ENCODE data around the gene HSP90B1. TPM values are rescaled to one million over a fixed set of nuclear protein-coding genes. Genes with fewer than 3 reads are reported as not detected.

The HSP90B1 gene
- 426 TPM for total RNA-seq

DNA sequence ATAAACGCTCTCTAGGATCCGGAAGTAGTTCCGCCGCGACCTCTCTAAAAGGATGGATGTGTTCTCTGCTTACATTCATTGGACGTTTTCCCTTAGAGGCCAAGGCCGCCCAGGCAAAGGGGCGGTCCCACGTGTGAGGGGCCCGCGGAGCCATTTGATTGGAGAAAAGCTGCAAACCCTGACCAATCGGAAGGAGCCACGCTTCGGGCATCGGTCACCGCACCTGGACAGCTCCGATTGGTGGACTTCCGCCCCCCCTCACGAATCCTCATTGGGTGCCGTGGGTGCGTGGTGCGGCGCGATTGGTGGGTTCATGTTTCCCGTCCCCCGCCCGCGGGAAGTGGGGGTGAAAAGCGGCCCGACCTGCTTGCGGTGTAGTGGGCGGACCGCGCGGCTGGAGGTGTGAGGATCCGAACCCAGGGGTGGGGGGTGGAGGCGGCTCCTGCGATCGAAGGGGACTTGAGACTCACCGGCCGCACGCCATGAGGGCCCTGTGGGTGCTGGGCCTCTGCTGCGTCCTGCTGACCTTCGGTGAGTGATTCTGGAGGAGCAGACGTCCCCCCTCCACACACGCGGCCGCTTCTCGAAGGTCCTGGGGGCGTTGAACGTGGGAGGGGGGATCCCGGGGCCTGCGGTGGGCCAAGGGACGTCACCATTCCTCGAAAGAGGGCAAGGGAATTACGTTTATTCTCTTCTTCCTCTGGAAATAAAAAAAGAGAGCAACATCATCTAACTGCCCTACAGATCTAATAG, at the start of gene HSP90B1:
Gene HSP90B1 (plus strand): TSS at position 377 of the 753 bp plus-strand sequence. CDS start 106 bp downstream, at position 483.
- peak; percentile 100 for DNase-seq (ENCODE audit: low spot score)

DNA sequence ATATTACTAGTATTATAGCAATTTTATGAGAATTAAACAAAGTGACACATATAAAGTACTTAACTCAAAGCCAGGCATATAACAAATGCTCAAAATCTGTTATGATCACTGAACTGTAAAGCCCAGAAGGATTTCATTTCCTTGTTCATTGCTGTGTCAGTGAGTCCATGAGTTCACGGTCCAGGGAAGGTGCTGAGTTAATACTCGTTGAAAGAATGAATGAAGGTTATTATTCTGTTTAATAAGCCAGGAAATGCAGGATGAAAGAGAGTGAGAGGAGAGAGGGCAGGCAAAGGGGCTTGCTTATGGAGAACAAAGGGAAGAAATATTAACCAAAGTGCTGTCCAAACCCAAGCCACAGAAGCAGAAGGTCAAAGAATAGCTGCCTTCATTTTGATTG, 48.9 kb upstream of the HSP90B1 start:
- no peak for DNase-seq (ENCODE audit: low spot score)

DNA sequence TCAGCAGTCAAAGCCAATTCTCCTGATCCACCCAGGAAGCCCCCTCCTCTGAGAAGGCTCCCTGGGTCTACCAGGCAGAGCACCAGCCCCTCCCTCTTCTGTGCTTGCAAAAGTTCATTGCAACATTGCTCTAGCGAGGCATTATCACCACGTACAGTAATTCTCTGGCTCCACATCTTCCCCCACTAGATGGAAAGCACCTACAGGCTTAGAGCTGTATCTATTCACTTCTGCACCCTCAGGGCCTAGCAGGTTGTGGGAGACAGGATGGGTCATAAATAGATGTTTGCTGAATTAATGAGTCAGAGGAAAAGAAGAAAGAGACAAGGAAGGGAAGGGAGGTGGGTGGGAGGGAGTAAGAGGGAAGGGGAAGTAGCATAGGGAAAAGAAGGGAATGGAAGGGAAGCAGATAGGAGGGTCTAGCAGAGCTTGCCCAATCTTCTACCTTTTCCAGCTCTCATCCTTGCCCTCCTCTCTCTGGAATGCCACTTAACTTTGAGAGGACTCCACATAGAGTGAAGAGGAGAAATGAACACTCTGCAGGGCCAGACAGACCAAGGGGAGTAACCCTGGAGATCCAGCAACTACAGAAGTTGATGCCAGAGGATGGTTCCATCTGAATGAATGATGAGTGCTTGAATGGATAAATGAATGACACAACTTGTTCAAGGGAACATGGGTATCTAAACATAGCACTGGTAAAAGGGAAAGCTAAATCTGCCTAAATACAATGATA, 47.2 kb upstream of the HSP90B1 start:
- DNase-seq (ENCODE audit: low spot score) = no peak

DNA sequence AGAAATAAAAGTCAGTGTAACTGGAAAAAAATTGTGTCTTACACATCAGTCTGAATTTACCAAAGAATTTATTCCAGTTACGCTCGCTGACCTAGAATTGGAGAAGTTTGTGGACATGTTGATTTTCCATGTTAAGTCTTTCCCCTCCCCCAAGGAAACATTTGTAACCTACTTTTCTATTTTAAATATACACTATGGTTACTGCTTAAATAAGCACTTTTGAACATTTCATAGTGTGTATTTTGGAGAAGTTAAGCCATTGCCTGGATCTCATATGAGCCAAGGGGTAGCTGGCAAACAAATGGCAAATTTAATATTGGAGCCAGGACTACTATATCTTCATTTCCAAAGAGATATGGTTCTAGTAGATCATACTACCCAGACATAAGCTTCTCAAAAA, 46.3 kb upstream of the HSP90B1 start:
- DNase-seq (ENCODE audit: low spot score) = no peak

DNA sequence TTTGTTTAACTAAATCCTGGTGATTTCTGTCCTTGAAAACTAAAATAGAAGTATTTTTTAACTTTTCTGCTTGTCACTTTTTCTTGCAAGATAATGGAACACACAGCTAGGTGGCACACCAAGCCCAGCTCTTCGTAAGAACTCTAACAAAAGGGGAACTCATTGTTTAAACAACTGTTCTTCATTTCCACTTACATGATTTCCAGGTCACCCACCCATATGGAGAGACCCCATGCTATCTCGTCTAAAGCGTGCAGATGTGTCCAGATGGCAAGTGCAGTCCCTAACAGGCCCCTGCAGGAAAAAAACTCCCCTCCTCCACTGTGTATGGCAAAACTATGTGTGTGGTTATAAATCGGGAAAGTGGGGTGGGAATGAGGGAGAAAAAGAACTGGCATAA, 45.9 kb upstream of the HSP90B1 start:
- no peak for DNase-seq (ENCODE audit: low spot score)

DNA sequence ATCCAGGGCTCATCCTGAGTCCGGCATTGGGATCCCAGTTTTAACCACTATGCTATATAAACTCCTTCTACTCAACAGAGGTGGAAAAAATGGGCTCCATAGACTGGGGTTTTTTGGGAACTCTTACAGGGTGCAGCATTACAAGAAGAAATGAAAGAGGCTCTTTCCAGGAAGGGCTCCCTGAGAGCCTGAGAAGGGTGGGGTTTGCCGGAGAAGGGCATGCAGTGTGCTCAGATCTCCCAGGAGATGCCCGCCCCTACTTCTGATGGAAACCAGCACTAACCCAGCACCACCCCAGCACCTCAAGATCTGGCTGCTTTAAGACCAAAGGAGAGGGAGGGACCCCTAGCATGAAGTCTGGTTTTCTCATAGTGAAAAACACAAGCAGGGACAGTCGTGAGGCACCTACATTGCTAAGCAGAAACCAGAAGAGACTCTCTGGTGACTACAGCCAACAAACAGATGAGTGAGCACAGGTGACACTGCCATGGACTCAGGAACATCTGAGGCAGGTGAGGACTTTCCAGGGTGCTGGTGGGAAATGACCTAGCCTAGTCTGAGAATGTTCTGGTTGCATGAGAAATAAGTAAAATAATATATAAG, 43.9 kb upstream of the HSP90B1 start:
- no peak for DNase-seq (ENCODE audit: low spot score)

DNA sequence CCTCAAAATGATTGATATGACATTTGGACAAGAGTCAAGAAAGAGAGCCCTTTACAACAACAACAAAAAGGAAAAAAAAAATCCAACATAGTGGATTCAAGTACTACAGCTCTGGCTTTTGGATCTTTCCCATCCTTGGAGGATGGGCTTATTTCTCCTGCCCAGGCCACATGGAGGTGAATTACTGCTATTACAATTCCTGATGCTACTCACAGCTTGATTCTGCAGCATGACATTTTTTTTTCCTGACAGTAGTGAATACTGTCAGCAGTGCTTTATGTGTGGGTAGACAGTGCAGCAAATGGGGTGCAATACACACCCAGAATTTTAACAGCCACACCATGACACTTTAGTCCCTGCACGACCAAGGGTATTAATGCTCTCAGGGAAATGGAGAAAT, 42.5 kb upstream of the HSP90B1 start:
- DNase-seq (ENCODE audit: low spot score) = no peak

DNA sequence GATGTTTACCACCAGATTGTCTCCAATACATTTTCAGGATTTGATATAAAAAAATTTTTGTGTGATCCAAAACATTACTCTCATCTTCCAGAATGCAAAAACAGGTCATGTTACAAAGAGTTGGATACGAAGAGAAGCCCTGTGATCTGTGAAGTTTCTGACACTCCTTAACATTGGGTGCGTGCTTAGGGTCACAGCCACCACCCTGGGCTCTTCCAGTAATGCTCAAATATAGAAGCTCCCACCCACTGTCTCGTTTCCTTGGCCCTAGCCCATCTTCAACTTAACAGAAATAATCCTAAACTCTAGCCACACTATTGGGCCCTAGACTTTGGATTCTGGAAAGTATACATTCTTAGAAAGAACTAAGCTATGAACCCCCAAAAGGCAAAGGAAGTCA, 32.9 kb upstream of the HSP90B1 start:
- DNase-seq (ENCODE audit: low spot score) = no peak

DNA sequence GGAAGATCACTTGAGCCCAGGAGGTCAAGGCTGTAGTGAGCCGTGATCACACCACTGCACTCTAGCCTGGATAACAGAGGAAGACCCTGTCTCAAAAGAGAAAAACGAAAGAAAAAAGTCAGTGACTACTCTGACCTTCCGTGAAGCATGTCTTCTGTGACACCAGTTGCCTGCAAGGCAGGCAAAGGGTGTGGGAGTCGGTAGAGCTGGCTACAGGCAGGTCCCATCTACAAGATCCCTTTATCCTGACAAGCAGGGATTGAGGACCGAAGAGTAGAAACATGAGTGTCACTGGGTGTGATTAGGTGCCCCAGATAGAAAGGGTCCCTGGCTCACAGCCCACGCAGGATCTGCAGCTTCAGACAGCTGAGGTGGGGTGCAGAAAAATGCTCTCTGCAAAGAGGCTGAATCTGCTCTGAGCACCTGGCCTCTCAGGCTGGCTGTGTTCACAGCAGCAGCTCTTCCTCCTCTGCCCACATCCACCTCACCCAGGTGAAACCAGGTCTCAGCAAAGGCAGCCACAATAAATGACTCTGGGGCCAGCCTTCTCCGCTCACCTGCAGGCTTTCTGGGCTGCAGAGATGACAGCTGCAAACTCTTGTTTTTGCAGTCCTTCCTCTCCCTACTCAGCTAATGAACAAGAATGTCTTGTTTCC, 28.6 kb upstream of the HSP90B1 start:
- no peak for DNase-seq (ENCODE audit: low spot score)

DNA sequence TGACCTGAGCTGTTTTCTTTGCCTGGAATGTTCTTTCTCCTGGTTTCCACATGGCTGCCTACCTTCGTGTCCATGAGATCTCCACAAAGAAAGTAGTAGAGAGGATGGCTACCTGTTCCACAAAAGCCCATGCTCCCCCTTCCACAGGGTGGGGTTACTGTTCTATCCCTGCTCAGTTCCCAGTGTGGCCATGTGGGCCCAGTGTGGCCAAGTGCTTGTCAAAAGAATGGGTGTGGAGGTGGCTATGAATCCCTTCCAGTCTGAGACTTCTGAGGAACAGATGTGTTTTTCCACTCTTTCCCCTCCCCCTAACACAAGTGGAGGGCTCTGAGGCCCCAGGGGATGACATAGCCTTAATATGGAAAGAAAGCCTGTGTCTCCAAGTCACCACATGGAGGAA, 26.2 kb upstream of the HSP90B1 start:
- no peak for DNase-seq (ENCODE audit: low spot score)

DNA sequence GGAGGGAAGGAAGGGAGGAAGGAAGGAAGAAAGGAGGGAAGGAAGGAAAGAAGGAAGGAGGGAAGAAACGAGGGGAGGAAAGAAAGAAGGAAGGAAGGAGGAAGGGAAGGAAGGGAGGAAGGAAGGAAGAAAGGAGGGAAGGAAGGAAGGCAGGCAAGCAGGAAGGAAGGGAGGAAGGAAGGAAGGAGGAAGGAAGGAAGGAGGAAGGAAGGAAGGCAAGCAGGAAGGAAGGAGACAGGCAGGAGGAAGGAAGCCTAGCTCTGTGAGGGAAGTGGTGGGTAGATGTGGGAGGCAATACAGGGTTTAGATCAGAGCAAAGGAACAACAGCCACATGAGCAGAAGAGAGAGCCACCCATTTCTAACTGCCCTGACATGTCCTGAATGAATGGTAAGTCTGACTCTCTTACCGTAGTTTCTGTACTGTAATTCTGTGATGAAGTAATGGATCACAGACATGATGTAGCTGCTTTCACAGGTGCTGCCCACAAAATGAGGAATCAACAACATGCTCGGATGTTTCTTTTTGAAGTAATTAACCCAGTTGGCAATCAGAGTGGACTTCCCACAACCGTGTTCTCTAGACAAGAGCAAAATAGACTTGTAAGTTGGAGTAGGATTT, 24.4 kb upstream of the HSP90B1 start:
- DNase-seq (ENCODE audit: low spot score) = no peak

DNA sequence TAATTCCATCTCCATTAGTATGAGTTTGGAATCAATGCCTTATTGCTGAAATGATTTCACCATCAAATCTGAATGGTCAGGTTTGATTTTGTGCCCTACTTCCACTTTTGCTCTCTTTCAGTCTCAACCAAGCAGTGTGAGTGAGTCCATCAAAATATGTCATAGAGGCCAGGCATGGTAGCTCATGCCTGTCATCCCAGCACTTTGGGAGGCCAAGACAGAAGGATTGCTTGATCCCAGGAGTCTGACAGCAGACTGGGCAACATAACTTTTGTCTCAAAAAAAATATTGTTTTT, 22.0 kb upstream of the HSP90B1 start:
- no peak for DNase-seq (ENCODE audit: low spot score)

DNA sequence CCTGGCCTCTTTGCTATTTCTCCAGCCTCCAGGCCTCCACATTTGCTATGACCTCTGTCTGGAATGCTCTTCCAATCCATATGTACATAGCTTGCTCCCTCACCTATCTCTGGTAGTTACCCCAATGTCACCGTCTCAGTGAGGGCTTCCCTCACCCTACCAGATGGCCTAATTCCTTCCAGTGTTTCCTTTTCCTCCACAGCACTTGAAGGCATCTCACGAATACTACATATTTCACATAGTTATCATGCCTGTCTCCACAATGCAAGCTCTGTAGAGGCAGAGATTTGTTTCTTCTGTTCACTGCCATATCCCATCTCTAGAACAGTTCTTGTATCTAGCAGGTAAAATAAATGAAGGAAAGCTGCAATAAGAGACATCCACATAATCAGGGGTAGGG, 21.3 kb upstream of the HSP90B1 start:
- no peak for DNase-seq (ENCODE audit: low spot score)

DNA sequence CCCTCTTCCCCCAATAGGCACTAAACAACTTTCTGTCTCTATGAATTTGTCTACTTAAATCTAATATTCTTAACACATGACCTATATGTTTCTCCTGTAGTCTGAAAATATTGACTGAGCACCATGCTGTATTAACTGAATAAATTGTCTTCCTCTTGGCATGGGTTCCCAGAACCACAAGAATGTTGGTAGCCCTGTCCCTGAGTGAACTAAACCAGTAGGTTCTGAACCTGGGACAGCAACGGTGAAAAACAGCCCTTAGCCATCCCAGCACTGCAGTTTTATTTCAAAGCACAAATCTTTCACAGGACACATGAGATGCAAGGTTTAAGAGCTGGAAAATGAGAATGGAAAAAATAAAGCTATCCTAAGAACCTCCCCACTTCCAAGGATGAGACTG, 20.4 kb upstream of the HSP90B1 start:
- DNase-seq (ENCODE audit: low spot score) = no peak

DNA sequence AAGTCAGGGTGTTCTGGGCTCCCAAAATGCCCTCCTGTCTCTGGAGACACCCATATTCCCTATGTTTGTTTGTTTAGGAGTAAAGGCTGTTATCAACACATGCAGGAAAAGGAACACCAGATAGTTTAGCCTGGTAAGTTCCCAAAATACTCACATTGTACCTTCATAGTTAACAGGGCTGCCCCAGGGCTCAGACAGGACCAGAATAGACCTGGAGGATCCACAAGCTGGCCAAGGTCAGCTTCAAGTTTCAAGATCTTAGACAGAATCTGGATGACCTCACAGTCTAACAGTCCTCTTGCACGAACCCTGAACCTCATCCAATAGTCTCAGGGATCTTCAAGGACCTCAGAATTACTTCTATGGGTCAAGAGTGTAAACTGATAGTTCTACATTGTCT, 18.1 kb upstream of the HSP90B1 start:
- no peak for DNase-seq (ENCODE audit: low spot score)

DNA sequence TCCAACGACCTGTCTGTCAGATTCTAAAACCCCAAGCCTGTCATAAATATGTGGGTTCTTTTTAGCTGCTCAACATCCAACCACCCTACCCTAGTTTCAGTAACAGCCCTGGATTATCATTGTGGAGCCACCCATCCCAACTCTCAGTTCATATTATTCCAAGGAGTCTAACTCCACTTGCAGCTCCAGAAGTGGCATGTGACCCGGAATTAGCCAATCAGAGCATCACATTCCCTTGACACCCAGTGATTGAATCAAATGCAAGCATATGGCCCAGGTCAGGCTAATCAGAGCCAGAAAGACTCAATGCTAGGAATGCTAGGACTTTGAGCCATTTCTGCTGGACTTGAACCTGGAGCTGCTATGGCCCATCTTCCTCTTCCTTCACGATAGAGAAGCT, 17.1 kb upstream of the HSP90B1 start:
- DNase-seq (ENCODE audit: low spot score) = no peak

DNA sequence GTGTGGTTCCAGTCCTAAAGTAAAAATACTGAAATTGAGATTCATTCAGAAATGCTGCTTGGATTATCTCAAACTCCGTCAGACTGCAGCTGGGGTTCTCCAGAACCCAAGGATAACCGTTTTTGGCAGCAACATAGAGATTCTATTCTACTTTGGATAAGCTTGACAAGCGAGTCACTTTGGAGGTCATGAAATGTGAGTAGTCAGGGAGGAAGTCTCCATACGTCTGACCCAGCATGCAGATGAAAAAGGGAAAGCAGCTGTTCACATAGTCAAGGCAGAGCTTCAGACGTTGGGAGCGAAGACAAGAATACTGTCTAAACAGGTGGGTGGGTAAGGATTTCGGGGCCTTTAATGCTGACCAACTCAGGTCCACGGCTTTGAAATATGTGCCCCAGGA, 14.9 kb upstream of the HSP90B1 start:
- no peak for DNase-seq (ENCODE audit: low spot score)

DNA sequence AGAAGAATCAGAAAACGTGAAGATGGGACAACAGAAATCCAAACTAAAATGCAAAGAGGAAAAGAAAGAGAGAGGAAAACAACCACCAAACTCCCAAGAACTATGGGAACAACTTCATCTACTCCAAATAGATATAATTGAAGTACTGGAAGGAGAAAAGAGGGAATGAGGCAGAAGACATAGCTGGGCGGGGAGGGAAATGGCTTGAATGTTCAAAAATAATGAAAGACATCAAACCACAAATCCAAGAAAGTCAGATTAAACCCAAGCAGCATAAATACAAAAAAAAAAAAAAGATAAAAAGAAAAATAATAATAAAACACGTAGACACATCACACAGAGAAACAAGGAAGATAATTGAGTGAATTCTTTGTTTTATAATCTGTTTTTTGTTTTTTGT, 12.3 kb upstream of the HSP90B1 start:
- DNase-seq (ENCODE audit: low spot score) = no peak

DNA sequence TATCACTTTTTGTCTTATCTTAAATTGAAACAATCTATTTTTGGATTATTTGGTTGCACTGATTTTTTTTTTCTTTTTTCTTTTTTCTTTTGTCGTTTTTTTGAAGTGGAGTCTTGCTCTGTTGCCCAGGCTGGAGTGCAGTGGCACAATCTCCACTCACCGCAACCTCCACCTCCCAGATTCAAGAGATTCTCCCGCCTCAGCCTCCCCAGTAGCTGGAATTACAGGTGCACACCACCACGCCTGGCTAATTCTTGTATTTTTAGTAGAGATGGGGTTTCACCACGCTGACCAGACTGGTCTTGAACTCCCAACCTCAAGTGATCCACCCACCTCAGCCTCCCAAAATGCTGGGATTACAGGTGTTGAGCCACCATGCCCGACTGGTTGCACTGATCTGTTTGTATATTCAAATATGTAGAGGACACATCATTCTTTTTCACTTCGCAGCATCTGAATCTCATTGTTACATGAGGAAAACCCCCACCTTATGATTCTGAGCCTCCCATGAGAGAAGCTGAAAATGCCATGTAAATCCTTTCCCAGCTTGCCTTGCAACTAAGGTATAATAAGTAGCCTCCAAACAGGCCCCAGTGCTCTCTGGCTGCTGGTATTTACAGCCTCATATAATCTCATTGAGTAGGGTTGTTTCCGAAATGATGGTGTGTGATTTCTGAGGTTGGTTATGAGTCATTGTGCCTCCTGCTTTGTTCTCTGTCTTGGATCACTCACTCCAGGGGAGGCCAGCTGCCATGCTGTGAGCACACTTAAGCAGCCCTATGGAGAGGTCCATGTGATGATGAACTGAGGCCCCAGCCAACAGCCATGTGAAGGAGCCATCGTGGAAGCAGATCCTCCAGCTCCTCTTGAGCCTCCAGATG, 5.2 kb upstream of the HSP90B1 start:
- no peak for DNase-seq (ENCODE audit: low spot score)

DNA sequence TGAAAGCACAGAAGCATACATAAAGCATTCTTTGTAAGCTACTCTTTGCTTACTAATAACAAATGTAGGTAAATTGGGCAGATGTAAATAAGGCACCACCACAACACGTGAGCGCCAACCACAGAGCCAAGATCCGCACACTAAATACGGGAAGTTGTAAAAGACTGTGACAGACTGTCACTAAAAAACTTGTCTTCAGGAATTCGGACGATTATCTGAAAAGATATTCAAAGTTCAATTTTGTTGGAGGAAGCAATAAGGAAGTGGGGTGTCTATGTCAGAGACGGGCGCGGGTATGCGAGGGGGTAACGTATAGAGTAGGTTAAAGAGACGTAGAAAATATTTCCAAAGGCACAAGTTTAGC, 1.5 kb upstream of the HSP90B1 start:
- DNase-seq (ENCODE audit: low spot score) = no peak

DNA sequence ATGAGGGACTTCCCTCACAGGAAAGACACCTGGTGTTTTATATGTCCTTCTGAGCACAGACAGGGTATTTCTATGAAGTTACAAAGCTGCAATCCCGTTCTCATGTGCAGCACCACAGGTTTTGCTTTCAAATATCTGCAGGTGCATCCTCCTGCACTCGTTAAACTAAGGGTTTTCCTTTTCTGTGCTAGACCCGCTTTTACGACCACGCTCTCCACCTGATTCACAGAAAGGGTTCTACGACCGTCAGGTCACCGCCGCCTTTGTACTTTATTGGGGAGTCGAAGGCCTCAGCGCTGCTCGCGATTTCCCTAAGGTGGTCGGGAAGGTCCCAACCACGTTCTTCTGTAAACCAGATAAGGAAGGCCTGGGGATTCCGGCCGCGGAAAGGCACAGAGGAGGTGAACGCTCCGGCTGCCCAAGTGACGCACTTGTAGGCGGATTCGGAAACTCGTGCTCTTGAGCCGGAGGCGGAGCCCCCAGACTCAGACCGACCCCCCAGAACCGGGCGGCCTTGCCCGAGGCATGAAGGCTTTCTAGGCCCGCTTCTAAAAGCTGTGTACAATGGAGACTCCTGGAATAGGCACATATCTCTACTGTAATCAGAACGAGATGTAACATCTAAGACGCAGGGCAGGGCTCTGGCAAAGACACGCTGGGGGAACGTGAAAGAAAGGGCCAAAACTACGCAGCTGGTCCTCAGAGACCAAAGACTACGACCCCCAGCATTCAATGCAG, 995 bp upstream of the HSP90B1 start:
- DNase-seq (ENCODE audit: low spot score) = peak; percentile 91

All from ureter (tissue), 1 donor.